NCI-H510A (cell line): ENCODE results near the gene GOLGA3.

Experiments used
- DNase-seq: peaks from one replicate; lab custom pipeline; 2025; lab: John Stamatoyannopoulos, UW

Gene GOLGA3

DNA sequence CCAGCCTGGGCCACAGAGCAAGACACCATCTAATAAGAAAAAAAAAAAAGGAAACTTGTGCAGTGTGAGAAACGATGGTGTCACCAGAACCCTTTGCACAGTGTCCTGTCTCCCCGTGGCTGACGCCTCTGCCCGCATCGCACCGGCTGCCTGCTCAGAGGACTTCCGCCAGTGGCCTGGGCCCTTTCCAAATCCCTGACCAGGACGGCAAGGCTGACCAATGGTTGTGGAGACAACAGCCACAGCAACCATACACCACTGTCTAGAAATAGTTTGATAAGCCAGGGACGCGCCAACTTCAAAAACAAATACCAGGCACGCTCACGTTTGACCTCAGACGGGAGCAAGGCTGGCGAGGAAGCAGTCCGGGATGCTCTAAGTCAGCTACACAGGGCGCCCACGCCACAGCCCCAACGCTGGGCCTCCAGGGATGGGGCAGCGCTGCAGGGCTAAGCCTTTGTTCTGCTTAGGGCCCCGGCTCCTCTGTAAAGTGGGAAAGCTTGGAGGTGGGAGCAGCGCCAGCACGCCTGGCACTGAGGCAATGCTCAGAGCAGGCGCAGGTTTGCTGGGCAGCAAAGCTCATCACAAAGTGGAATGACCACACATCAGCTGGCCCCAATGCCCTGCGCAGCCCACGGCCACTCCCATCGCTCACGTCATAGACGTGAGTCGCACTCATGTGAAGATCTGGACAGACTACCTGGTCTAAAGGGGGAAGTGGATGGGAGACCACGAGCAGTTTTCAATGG, 105.5 kb downstream of the GOLGA3 start:
- no peak for DNase-seq

DNA sequence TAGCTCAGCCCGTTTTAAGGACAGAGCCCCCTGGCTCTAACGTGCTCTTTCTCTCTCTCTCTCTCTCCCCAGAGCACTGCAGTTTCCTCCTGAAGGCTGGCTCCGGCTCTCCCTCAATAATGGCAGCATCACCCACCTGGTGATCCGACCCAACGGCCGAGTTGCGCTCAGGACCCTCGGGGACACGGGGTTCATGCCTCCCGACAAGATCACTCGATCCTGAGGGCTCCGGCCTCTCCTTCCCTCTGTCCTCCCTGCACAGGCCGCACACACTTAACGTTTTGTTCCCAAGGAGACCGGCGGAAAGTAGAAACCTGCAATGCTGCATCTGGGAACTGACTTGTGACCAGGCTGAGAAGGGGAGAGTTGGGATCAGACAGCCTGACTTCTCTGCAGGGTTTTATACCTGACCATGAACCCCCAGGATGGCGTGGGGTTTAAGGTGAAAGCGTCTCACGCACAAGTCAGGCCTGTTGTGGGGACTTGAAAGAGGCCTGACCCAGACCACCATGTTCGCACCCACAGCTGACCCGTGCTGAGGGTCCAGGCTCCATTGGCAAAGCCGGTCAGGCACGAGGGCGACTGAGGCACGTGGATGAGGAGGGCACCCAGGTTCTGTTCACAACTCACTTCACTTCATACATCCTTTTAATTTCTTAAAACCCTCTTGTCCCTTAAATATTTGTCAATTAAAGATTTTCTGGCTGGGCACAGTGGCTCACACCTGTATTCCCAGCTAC, 107.9 kb downstream of the GOLGA3 start:
- DNase-seq, result no peak

DNA sequence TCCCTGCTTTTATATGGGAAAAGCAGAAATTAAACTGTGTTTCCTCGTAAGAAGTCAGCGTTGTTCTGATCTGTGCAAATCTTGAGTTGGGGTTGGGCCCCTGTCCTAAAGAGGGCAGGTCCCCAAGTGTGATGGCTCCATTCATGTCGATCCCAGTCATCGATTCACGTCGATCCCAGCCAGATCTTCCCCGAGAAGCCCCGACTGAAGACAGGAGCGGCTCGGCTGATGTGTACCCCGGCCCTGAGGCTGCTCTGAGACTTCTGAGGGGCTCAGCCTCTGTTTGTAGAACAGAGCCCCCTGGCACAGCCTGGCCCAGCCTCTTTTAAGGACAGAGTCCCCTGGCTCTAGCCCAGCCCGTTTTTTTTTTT, 108.7 kb downstream of the GOLGA3 start:
- no peak for DNase-seq

DNA sequence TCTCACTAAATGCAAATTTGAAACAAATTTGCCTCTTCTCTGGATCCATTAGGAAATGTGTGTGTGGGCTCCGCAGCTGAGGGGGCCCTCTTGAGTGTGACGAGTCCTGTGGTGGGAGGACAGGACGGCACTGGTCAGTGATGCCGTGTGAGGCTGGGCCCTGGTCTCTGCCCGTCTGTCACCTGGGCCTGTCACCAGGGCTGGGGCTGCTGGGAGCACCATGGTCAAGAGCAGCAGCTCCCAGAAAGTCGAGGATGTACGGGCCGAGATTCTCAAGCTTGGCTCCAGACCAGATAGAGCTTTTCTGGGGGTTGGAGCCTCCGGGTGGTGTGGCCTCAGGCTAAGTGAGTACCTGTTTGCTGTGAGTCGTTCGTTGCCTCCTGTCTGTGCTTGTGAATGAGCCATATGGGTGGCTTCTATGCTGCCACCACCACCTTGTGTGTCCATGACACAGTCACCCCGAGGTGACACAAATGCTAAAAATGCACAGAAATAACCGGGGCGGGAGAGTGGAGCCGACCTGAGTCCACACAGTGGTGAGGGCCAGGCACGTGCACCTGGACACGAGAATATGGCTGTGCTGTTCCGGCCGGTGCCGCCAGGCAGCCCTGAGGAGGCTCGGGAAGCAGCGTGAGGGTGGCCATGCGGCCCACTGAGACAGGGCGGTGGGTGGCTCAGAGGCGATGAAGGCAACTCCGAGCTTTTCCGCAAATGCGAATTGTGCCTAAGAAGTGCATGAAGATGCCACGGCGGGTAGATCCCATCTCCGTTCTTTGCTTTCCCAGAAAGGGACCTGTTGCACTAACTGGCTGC, 109.3 kb downstream of the GOLGA3 start:
- no peak for DNase-seq
